HL-60 (cell line): ENCODE data around the gene ANKRD31.

Experiments used
- DNase-seq, 2 experiments: peaks; one replicate each; pipeline ENCODE4 v3.0.0-alpha.2; 2010 to 2020; ENCODE audit warnings: low read depth in 1 of 2, low spot score in 1 of 2
- H3K27ac ChIP-seq: fragments of 250-450 bp; sonication (Bioruptor Pico); replicated peaks from 2 replicates; pipeline ENCODE4 v1.5.1; 2020; ENCODE audit warnings: mild to moderate bottlenecking, moderate library complexity
- H3K27me3 ChIP-seq: fragments of 250-450 bp; sonication (Bioruptor Pico); 2 replicates; pipeline ENCODE4 v1.5.1; 2021; ENCODE audit warnings: mild to moderate bottlenecking, moderate library complexity; ENCODE audit not compliant: insufficient read depth, poor library complexity, severe bottlenecking
- H3K4me3 ChIP-seq: replicated peaks from 2 replicates; pipeline ENCODE4 v1.5.1; 2011; ENCODE audit warnings: mild to moderate bottlenecking, control low read depth, low read length; ENCODE audit not compliant: insufficient read depth
- CTCF ChIP-seq: IDR thresholded peaks from one replicate; pipeline ENCODE4 v1.5.1; 2011; ENCODE audit warnings: low read length, control low read depth, inconsistent platforms; ENCODE audit not compliant: insufficient read depth
- GABPA ChIP-seq: IDR thresholded peaks from 2 replicates; pipeline ENCODE4 v1.6.1; 2012; ENCODE audit warnings: low read depth
- POLR2AphosphoS5 ChIP-seq: IDR thresholded peaks from 2 replicates; pipeline ENCODE4 v1.6.1; 2012; ENCODE audit warnings: low read depth
- REST ChIP-seq: IDR thresholded peaks from 2 replicates; pipeline ENCODE4 v1.6.1; 2012; ENCODE audit warnings: low read depth; ENCODE audit not compliant: insufficient replicate concordance
- SPI1 ChIP-seq: IDR thresholded peaks from 2 replicates; pipeline ENCODE4 v1.6.1; 2012; ENCODE audit warnings: low read depth, mild to moderate bottlenecking, borderline replicate concordance

ANKRD31 gene

GRCh38 chr5:75239681-75240080 lies 3.0 kb upstream of the ANKRD31 start:
- no peak overlapping the region for H3K27ac ChIP-seq

GRCh38 chr5:75235711-75236110 lies 967 bp downstream of the ANKRD31 start:
- TF ChIP-seq CTCF (no peak), REST (no peak), SPI1 (no peak)
- Histone ChIP-seq H3K27ac (no peak overlapping the region), H3K4me3 (no peak overlapping the region), H3K27me3 (no peaks in the 10 kb centered on the region)
- no peak for DNase-seq

More at GRCh38 chr5:75239681-75240080, 3.0 kb upstream of the ANKRD31 start:
- no peak for TF ChIP-seq REST
- TF ChIP-seq SPI1, result no peak
- no peak for TF ChIP-seq POLR2AphosphoS5
- TF ChIP-seq GABPA, result no peak
- TF ChIP-seq CTCF, result no peak
- Histone ChIP-seq H3K27me3 (no peaks in the 10 kb centered on the region), H3K4me3 (no peak overlapping the region)
- no peak for DNase-seq

GRCh38 chr5:75234251-75234650 lies 2.4 kb downstream of the ANKRD31 start:
- Histone ChIP-seq H3K27ac (no peak overlapping the region), H3K27me3 (no peaks in the 10 kb centered on the region), H3K4me3 (no peak overlapping the region)
- TF ChIP-seq REST (no peak), GABPA (no peak), POLR2AphosphoS5 (no peak), CTCF (no peak), SPI1 (no peak)
- no peak for DNase-seq
